Activated naive CD4-positive, alpha-beta T cell treated with anti-CD3 and anti-CD28 coated beads, Interleukin-2, amount 50 U/mL, for 72 hours (primary cell): ENCODE results near the gene RFNG. TPM values are rescaled to one million over a fixed set of nuclear protein-coding genes. Genes with fewer than 3 reads are reported as not detected.
A peak's percentile ranks its signal among the peaks of the same experiment; 100 is the strongest.

ENCODE experiments used
- ATAC-seq, 2 donors: fragments of 150-1000 bp; cut with Tn5 transposase; 2 replicates each; pipeline ENCODE4 v1.10.0; 2021; ENCODE audit warnings: mild to moderate bottlenecking in 2 of 2, moderate library complexity in 2 of 2
- DNase-seq, 2 donors: peaks; one replicate each; pipeline ENCODE4 v3.0.0; 2021 to 2022; ENCODE audit warnings: low spot score in 2 of 2
- H3K27ac Mint-ChIP-seq, 2 donors: one replicate each; pipeline ENCODE4 v1.8.0; 2022; ENCODE audit warnings: mild to moderate bottlenecking in 2 of 2, mixed read lengths in 2 of 2
- H3K36me3 Mint-ChIP-seq, 2 donors: one replicate each; pipeline ENCODE4 v1.8.0; 2022; ENCODE audit warnings: mixed read lengths in 2 of 2
- H3K9me3 Mint-ChIP-seq, 2 donors: one replicate each; pipeline ENCODE4 v1.8.0; 2022; ENCODE audit warnings: mixed read lengths in 2 of 2
- total RNA-seq, 2 donors: library from RNA; stranded (reverse); gene quantifications; one replicate each; pipeline ENCODE4 v1.2.3, GENCODE V29; 2022

RFNG gene
- total RNA-seq, 2 donors from 2014 or later: 21.5 to 24.2 TPM

DNA sequence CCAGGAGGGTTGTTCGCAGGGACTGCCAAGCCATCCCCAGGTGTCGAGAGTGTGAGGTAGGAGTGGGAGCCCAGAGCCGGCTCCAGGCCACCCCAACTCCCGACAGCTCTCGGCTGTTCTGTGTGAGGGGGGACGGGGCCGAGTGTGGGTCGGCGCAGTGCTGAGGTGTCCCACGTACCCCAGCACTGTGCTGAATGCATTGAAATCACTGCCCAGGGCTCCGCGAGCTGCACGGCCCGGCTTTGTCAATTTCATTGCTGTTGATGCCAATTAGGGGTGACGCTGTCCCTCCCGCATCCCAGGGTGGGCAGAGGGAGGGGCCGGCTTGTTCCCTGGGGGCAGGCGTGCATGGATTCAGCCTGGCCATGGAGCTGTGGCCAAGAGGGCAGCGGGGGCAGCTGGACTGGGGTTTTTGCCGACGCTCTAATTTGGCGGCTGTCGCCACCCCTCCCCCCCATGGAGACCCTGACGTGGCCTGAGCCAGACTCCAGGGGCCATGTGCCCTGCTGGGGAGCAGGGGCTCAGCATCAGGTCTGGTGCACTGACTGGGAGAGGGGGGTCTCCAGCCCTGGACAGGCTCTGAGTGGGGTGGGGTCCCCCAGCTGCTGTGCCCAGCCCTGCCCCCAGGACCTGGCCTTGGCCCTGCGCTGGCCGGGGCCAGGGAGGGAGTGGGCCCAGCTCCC, 43.2 kb downstream of the RFNG start:
- Mint-ChIP-seq H3K9me3 (no peaks in the 10 kb centered on the region), H3K27ac (no peak overlapping the region), H3K36me3 (no peaks in the 10 kb centered on the region)
- no peak for ATAC-seq
- DNase-seq: no peak

DNA sequence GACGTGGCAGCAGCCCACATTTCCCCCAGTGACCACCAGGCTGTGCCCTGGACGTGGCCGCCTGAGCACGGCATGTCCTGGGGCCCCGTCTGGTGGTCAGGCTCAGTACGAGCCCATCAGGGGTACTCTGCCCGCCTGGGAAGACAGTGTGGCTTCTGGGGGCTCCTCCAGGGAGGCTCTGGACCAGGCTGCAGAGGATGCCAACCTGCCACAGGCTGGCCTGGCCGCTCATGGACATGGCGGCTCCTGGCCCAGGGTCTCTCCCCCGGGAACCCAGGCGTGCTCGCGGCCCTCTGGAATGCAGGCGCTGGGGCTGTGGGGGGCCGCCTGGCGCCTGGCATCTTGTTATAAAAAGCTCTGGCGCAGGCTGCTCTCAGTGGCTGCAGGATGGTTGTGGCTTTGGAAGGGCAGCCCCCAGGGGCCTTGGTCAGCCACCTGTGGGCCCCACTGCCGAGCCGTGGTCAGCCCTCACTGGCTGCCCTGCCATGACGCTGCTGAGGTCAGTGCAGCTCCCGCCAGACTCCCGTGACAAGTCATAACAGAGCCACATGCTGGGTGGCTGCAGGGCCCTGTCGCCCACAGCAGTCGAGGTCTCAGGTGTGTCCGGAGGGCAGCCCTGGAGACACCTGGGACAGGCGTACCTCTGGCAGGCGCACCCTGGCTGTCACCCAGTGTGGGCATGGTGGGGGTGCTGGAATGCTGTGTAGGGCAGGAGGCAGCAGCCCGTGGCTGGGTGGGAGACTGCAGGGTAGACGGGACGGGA, 43.9 kb downstream of the RFNG start:
- Mint-ChIP-seq H3K27ac (no peak overlapping the region), H3K9me3 (no peaks in the 10 kb centered on the region), H3K36me3 (no peaks in the 10 kb centered on the region)
- DNase-seq: no peak
- no peak for ATAC-seq

DNA sequence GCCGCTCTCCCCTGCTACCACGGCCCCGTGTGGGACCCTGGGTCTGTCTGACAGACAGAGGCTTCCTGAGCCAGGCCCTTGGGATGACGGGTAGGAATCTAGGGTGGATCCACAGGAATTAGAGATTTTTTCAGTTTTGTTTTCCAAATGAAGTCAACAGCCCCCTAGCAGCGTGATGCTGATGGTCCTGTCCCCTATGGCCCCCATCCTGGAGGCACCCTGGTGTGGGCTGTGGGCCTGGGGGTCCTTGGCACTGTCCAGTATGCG, 44.5 kb downstream of the RFNG start:
- DNase-seq: no peak
- no peak for ATAC-seq
- Mint-ChIP-seq H3K9me3 (no peaks in the 10 kb centered on the region), H3K36me3 (no peaks in the 10 kb centered on the region), H3K27ac (no peak overlapping the region)

DNA sequence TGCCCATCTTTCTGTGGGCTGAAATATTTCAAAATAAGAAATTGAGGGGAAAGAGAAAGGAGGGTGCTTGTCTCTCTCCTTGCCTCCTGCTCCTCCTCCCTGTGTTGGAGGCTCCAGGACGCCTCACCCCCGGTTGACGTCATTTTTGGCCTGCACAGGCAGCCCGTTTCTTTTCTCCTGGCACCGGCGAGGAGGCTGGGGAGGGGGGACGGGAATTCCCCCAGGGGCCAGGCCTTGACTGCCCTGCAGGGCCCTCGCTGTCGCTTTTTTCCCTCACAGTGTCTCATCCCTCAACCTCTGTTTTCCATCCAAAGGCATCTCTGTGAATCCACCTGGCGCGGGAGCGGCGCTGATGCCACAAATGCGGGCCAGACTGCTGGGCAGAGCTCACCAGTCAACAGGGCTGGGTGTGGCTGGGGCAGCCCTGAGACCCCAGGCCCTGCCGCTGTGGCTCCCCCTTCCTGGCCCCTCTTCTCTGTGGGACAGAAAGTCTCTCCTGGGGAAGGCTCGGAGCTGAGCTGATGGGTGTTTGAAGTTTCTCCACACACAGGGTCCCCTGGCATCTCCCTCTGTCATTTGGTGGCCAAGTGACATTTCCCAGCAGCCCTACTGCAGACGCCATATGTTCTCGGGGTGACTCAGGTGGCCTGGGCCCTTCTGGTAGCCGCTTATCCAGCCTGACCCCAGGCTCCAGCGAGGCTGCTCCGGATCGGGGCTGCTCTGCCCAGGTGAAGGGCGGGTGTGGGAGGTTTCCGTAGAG, 45.0 kb downstream of the RFNG start:
- no peak for ATAC-seq
- no peak overlapping the region for H3K27ac Mint-ChIP-seq
- no peaks in the 10 kb centered on the region for H3K9me3 Mint-ChIP-seq
- DNase-seq: no peak
- no peaks in the 10 kb centered on the region for H3K36me3 Mint-ChIP-seq

DNA sequence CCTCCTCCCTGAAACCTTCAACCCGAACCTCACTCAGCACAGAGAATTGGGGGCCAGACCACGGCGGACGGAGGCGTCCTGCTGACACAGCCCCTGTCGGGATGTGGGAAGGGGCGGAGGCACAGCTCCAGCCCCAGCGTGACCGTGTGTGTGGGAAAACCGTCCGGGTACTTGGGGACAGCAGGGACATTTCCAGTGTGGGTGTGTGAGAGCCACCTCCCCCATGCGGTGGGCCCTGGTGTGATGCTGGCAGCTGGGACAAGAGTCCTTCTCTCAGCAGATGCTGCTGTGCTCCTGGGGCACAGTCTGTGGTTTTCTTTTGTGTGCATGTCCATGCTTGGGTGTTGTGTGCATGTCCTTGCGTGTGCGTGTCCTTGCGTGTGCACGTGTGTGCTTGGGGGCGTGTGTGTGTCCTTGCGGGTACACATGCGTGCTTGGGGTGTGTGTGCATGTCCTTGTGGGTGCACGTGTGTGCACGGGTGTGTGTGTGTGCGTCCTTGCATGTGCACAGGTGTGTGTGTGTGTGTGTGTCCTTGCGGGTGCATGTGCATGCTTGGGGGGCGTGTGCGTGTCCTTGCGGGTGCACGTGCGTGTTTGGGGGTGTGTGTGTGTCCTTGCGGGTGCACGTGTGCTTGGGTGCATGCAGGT, 45.8 kb downstream of the RFNG start:
- Mint-ChIP-seq H3K36me3 (no peaks in the 10 kb centered on the region), H3K27ac (no peak overlapping the region), H3K9me3 (no peaks in the 10 kb centered on the region)
- no peak for ATAC-seq
- no peak for DNase-seq

DNA sequence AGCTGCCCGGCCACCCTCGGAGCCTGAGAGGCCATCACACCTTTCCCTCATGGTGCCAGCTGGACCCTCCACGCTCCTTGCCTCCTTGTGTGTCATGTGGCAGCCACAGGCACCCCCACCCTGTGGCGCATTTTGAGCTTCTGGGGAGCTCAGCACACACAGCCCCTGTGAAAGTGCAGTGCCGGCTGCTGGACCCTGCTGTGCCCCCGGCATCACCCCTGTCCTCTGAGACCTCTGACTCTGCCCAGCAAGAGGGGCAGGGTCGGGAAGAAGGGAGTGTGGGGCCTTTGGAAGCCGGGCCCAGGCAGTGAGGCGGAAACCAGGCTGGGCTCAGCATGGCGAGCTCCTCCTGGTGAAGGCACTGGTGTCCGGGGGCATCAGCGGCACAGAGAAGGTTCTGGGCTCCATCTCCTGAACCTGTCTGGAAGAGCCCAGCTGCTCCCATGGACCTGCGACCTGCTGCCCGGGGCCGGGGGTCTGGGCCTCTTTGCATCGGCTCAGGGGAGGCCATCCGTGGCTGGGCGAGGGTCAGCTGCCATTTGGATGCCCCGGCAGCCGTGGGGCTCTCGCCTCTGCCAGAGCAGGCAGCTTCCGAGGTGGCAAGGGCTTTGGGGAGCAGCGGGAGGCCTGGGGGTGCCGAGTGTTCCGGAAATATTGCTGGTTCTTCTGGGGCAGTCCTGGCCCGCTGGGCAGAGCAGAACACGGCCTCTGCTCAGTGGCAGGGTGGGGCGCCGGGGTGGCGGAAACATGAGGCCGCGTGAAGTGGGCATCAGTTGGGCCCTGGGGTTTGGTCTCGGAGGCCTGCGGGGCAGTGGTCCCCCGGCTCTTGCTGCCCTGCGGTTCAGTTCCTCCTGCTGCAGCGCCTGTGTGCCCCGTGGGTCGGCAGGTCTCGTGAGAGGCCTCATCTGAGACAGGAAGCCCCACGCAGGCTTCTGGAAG, 46.8 kb downstream of the RFNG start:
- H3K9me3 Mint-ChIP-seq: no peaks in the 10 kb centered on the region
- DNase-seq: no peak
- no peak for ATAC-seq
- H3K27ac Mint-ChIP-seq: no peak overlapping the region
- H3K36me3 Mint-ChIP-seq: no peaks in the 10 kb centered on the region

DNA sequence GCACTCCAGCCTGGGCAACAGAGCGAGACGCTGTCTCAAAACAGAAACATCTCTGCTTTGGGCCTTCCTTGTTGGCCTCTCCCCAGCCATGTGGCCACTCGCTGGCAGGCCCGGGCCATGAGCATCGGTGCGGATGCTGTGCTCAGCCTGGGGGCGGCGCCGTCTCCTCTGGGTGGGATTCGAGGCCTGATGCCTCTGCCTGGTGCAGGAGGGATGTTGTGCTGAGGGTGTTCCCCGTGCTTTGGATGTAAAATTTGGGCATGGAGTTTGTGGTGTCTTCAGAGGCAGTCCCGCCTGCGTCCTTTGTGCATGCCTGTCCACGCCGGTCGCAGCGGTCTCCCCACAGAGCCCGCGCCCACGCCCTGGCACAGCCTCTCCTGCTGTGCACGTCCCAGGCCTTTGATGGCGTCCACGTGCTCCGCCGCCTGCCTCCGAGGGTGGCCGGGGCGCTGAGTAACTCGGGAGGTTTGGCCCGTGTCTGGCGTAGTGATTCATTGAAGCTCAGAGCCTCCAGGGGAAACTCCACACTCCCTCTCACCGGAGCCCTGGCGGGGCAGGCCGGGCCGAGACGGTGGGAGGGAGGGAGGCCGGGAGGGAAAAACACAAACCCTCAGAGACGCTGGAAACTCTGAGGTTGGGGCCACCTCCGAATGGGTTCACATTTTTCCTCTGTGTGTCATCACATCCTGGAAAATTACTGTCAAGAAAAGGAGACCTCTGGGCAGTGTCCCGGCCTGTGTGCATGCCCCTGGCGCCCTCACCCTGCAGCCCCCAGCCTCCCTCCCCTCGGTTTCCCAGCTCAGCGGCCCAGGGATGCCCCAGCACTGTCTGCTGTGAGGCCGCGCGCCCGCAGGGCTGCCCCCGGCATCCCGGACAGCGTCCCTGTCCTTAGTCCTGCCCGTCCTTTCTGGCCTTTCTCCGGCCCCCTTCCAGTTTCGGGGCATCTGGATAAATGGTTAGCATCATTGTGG, 47.9 kb downstream of the RFNG start:
- no peak for DNase-seq

DNA sequence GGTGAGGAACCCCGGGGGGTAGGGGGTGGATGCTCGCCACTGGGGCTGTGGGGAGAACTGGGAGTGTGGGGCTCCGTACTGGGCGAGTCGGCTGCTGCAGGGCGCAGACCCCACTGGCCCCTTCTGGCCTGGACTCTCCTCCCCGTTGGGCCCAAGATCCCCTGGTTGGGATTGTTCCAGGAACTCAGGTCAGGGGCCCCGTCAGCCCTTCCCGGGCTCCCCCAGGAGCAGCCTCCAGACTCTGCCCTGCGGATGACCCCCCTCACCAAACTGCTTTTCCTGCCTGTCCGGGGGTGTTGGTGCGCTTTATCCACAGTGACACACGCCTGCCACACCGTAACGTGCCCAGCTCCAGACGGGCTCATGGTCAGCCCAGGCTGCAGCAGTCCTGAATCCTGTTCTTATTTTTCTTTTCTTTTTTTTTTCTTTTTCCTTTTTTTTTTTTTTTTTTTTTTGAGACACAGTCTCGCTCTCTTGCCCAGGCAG, 50.0 kb downstream of the RFNG start:
- Mint-ChIP-seq H3K36me3 (no peaks in the 10 kb centered on the region), H3K27ac (no peak overlapping the region), H3K9me3 (no peaks in the 10 kb centered on the region)
- no peak for DNase-seq
- ATAC-seq: no peak

More for the DNA sequence above, 47.9 kb downstream of the RFNG start:
- Mint-ChIP-seq H3K36me3 (no peaks in the 10 kb centered on the region), H3K9me3 (no peaks in the 10 kb centered on the region), H3K27ac (no peak overlapping the region)
- ATAC-seq: peak; percentile 35 to 71

DNA sequence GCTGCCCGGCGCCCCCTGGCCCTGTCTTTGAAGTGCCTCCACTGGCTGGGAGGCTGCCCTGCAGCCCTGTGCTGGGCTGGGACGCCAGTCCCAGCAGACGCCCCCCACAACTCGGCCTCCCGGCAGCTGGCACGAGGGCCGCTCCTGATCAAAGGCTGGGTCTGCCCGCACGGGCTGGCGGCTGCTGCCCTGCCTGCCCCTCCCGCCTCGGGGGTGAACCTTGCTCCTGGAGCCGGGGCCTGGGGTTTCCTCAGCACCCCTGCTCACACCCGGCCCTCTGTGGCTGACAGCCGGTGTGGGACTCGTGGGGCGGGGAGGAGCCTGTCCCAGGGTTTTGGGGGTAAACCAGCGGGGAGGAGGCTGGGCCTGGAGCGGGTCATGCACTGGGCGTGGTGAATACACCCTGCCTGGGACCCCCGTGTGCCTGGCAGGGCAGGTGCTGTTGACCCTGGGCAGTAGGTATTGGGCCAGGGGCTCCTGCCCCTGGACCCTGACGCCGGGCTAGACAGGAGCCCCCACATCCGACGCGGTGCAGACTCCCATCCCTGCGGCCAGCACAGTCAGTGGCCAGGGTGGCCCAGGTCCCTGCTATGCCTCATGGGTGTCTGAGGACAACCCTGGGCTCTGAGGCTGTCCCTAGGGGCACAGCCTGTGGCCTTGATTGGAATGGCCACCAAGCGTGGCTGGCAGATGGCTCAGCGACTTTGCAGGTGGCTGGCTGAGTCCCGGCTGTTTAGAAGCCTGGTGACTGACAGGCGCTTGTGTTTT, 50.6 kb downstream of the RFNG start:
- Mint-ChIP-seq H3K27ac (no peak overlapping the region), H3K9me3 (no peaks in the 10 kb centered on the region), H3K36me3 (no peaks in the 10 kb centered on the region)
- DNase-seq: no peak
- ATAC-seq: no peak

DNA sequence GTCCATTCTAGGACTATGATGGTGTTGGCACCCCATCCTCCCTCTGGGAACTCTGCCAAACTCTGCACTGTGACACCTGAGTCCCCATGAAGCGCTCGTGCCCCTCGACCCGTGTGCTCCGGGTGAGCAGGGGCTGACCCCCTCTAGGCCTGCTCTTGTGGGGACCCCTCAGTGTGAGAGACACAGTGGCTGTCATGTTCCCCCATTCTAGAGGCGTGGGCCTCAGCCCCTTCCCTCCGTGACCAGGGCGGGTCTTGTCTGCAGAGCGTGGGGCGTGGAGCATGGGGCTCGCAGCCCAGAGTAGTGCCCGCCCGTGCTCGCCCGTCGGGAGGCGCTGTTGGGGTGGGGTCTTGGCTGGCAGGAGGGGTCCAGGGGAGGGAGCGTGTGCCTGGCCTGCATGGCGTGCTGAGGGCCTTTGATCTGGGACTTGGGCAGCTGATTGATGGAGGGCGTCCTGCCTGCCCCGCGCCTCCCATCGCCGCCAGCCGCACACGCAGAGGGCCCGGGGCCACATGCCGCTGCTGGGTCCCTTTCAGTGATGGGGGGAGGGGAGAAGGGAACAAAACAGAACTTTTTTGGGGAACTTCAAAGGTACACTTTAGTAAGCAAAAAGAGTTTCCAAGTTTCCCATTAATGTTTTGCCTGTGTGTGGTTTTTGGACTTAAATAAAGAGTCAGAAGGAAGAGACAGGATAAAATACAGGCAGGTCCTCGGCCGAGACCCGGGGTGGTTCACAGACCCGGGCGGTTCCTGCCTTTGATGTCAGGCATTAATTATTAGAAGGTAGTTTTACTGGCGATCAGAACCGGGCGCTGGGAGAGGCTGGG, 51.4 kb downstream of the RFNG start:
- Mint-ChIP-seq H3K27ac (no peak overlapping the region), H3K36me3 (no peaks in the 10 kb centered on the region), H3K9me3 (no peaks in the 10 kb centered on the region)
- no peak for ATAC-seq
- DNase-seq: no peak

DNA sequence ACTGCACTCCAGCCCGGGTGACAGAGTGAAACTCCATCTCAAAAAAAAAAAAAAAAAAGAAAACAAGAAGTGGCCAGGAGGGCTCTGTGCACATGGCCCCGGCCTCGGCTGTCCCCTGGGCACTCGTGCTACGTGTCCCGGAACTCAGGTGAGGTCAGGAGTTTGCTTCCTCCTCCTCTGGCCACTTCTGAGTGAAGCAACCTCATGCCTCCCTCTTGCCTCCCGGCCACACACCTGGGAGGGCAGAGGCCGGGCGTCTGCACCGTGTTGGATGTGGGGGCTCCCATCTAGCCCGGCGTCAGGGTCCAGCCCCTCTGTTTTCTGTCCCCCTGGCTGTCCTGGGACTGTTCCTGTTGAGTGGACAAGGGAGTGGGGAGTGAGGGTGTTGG, 52.0 kb downstream of the RFNG start:
- Mint-ChIP-seq H3K9me3 (no peaks in the 10 kb centered on the region), H3K36me3 (no peaks in the 10 kb centered on the region), H3K27ac (no peak overlapping the region)
- ATAC-seq (no peak), DNase-seq (no peak)

DNA sequence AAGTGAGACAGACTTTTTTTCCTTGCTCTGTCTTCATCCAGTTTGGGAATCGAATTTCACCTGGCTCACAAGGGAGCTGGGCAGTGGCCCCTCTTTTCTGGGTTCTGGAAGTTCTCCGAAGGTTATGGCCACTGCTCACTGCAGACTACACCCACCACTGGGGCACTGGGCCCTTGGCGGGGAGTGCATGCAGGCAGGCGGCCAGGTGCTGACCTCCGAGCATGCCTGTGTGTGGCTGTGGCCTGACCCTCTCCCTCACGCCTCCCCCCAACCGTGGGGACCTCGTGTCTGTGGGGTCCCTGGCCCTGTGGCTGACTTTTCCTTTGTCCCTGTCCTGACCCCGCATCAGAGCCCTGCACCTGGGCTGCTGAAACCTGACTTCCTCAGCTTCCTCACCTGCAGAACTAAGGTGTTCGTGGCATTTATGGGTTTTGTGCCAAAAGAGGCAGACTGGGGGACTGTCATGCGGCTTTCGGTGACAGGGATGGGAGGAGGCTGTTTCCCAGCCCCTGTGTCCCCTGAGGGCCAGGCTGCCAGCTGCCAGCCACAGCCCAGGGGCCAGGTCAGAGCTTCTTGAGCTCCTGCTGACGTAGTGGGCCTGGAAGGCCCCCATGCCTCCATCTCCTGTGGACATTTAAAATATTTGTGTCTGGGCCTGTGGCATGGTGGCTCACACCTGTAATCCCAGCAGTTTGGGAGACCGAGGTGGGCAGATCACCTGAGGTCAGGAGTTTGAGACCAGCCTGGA, 52.7 kb downstream of the RFNG start:
- Mint-ChIP-seq H3K9me3 (no peaks in the 10 kb centered on the region), H3K36me3 (no peaks in the 10 kb centered on the region), H3K27ac (no peak overlapping the region)
- no peak for DNase-seq
- no peak for ATAC-seq

DNA sequence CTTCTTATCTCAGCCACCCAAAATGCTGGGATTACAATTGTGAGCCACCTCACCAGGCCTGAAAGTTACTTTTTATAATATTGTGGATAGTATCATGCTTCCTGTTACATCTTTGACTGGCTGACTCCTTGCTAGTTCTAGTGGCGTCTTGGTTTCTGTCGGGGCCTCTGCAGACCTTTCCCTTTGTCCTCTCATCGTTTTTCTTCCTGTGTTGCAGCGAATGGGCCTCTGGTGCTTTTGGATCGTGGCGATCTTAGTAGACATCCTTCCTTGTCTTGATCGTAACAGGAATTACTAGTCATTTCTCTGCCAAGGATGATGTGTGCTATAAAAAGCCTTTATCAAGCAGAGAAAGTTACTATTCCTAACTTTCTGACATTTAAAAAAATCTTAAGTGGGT, 53.4 kb downstream of the RFNG start:
- no peak overlapping the region for H3K27ac Mint-ChIP-seq
- DNase-seq (no peak), ATAC-seq (no peak)
- H3K9me3 Mint-ChIP-seq: no peaks in the 10 kb centered on the region
- H3K36me3 Mint-ChIP-seq: no peaks in the 10 kb centered on the region
